Mucosa of stomach (tissue), 1 donor: ENCODE results near the gene ALPL.

Experiments
- H3K27me3 ChIP-seq: one replicate; pipeline ENCODE4 v1.7.0; 2013; ENCODE audit warnings: mild to moderate bottlenecking, low read length; ENCODE audit not compliant: control insufficient read depth, insufficient read depth
- H3K36me3 ChIP-seq: one replicate; pipeline ENCODE4 v1.7.0; 2013; ENCODE audit warnings: low read length; ENCODE audit not compliant: control insufficient read depth, insufficient read depth
- H3K4me1 ChIP-seq: one replicate; pipeline ENCODE4 v1.7.0; 2013; ENCODE audit warnings: mild to moderate bottlenecking, low read length; ENCODE audit not compliant: control insufficient read depth, insufficient read depth
- H3K4me3 ChIP-seq: one replicate; pipeline ENCODE4 v1.7.0; 2013; ENCODE audit warnings: low read length
- H3K9ac ChIP-seq: one replicate; pipeline ENCODE4 v1.7.0; 2013; ENCODE audit warnings: mild to moderate bottlenecking, low read length, moderate library complexity
- H3K9me3 ChIP-seq: one replicate; pipeline ENCODE4 v1.7.0; 2013; ENCODE audit warnings: mild to moderate bottlenecking, low read length, moderate library complexity; ENCODE audit not compliant: control insufficient read depth
- donor health status: Pancreatic carcinoma.

ALPL gene

GRCh38 chr1:21623410-21623961, 114.3 kb downstream of the ALPL start:
- H3K36me3 ChIP-seq: no peaks in the 10 kb centered on the region
- no peak overlapping the region for H3K4me3 ChIP-seq
- H3K27me3 ChIP-seq: peaks cover 7% of the 10 kb centered on the region
- H3K9ac ChIP-seq: peak overlapping the region; percentile 40
- H3K9me3 ChIP-seq: no peaks in the 10 kb centered on the region
- peaks cover 66% of the 10 kb centered on the region for H3K4me1 ChIP-seq

- H3K9me3 ChIP-seq: no peaks in the 10 kb centered on the region
- no peak overlapping the region for H3K4me3 ChIP-seq
- H3K4me1 ChIP-seq: peaks cover 61% of the 10 kb centered on the region
- H3K27me3 ChIP-seq: peaks cover 5% of the 10 kb centered on the region
- no peak overlapping the region for H3K9ac ChIP-seq
- H3K36me3 ChIP-seq: no peaks in the 10 kb centered on the region
These were observed 115.6 kb downstream of the ALPL start for GRCh38 chr1:21624571-21625389.

- H3K9ac ChIP-seq: no peak overlapping the region
- H3K36me3 ChIP-seq: no peaks in the 10 kb centered on the region
- H3K4me3 ChIP-seq: no peak overlapping the region
- no peaks in the 10 kb centered on the region for H3K9me3 ChIP-seq
- peaks cover 53% of the 10 kb centered on the region for H3K4me1 ChIP-seq
- H3K27me3 ChIP-seq: peaks cover 4% of the 10 kb centered on the region
These were observed 116.4 kb downstream of the ALPL start for GRCh38 chr1:21625390-21626190.

GRCh38 chr1:21626921-21627339, 117.7 kb downstream of the ALPL start:
- Histone ChIP-seq H3K9ac (no peak overlapping the region), H3K9me3 (no peaks in the 10 kb centered on the region), H3K4me1 (peaks cover 44% of the 10 kb centered on the region), H3K36me3 (no peaks in the 10 kb centered on the region), H3K4me3 (no peak overlapping the region), H3K27me3 (peaks cover 4% of the 10 kb centered on the region)
